ENCODE measurements around the gene FSIP2.

Gene FSIP2

DNA sequence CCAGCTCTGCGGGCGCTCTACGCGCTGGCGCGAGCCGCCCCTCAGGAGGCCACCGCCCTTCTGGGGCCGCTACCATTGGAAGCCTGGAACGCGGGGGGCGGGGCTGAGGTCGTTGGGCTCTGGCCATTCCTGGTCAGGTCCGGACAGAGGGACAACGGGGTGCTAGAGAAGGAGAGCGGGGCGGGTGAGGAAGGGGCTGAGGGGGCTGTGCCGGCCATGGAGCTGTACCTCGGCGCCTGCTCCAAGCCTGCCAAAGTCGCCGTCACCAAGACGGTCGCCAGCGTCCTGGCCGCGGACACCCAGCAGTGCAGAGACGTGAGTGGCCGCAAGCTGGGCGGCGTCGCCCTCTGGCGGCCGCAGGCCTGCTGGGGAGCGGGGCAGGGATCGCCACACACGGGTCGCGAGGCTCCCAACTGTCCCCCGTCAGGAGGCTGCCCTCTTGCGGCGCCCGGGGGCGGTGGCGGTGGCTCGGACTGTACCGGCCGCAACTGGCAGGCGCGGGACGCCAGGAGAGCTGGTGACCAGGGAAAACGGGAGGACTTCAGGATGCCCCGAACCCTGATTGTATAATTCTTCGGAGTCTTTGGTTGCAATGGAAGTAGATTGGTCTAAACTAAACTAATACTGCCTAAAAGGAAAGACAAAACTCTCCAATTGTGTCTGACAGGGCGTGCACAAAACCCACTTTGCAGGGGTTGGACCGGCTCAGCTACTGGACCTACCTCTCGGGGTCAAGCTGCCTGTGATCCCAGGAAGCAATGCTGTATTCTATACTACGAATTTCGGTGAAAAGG is at the start of gene FSIP2:
Gene FSIP2, plus strand, starts transcription at position 126 of the 794 bp plus-strand sequence. Its CDS starts 91 bp downstream, at position 217.
- Histone ChIP-seq H3K27ac (ENCODE audit: poor library complexity, severe bottlenecking) (no peak within 1 kb of the TSS), H3K4me1 (ENCODE audit: insufficient read depth, poor library complexity, severe bottlenecking) (no peaks in the 10 kb centered on the region), H3K9me3 (ENCODE audit: severe bottlenecking) (no peaks in the 10 kb centered on the region), H3K4me3 (ENCODE audit: severe bottlenecking) (peak within 1 kb of the TSS; percentile 35), H3K27me3 (ENCODE audit: insufficient read depth, poor library complexity, severe bottlenecking) (no peaks in the 10 kb centered on the region), H3K36me3 (ENCODE audit: low read depth) (no peaks in the 10 kb centered on the region)
- TF ChIP-seq, protein P1, sequence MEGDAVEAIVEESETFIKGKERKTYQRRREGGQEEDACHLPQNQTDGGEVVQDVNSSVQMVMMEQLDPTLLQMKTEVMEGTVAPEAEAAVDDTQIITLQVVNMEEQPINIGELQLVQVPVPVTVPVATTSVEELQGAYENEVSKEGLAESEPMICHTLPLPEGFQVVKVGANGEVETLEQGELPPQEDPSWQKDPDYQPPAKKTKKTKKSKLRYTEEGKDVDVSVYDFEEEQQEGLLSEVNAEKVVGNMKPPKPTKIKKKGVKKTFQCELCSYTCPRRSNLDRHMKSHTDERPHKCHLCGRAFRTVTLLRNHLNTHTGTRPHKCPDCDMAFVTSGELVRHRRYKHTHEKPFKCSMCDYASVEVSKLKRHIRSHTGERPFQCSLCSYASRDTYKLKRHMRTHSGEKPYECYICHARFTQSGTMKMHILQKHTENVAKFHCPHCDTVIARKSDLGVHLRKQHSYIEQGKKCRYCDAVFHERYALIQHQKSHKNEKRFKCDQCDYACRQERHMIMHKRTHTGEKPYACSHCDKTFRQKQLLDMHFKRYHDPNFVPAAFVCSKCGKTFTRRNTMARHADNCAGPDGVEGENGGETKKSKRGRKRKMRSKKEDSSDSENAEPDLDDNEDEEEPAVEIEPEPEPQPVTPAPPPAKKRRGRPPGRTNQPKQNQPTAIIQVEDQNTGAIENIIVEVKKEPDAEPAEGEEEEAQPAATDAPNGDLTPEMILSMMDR (IDR thresholded peaks at IDR 0.05; ENCODE audit: poor library complexity, severe bottlenecking) = peak; percentile 82
- ATAC-seq (ENCODE audit: low read depth) = peak; percentile 93
- peak; percentile 47 for DNase-seq (ENCODE audit: low spot score)

GRCh38 chr2:185689906-185690539 is 48.6 kb upstream of the FSIP2 start:
- H3K9me3 ChIP-seq (ENCODE audit: severe bottlenecking) = peaks cover 2% of the 10 kb centered on the region
- H3K36me3 ChIP-seq (ENCODE audit: low read depth) = no peaks in the 10 kb centered on the region
- ATAC-seq (ENCODE audit: low read depth) (peak; percentile 46; the same call in 1 of the 3 replicates), DNase-seq (ENCODE audit: low spot score) (no peak)
- H3K27me3 ChIP-seq (ENCODE audit: insufficient read depth, poor library complexity, severe bottlenecking) = no peaks in the 10 kb centered on the region
- TF ChIP-seq, protein P1 (IDR thresholded peaks at IDR 0.05; ENCODE audit: poor library complexity, severe bottlenecking) = no peak
- no peak overlapping the region for H3K4me3 ChIP-seq (ENCODE audit: severe bottlenecking)
- no peak overlapping the region for H3K27ac ChIP-seq (ENCODE audit: poor library complexity, severe bottlenecking)
- H3K4me1 ChIP-seq (ENCODE audit: insufficient read depth, poor library complexity, severe bottlenecking) = no peaks in the 10 kb centered on the region

GRCh38 chr2:185695711-185696235 is 42.8 kb upstream of the FSIP2 start:
- Histone ChIP-seq H3K27me3 (ENCODE audit: insufficient read depth, poor library complexity, severe bottlenecking) (no peaks in the 10 kb centered on the region), H3K4me3 (ENCODE audit: severe bottlenecking) (no peak overlapping the region), H3K9me3 (ENCODE audit: severe bottlenecking) (peaks cover 2% of the 10 kb centered on the region), H3K27ac (ENCODE audit: poor library complexity, severe bottlenecking) (no peak overlapping the region), H3K36me3 (ENCODE audit: low read depth) (no peaks in the 10 kb centered on the region), H3K4me1 (ENCODE audit: insufficient read depth, poor library complexity, severe bottlenecking) (no peaks in the 10 kb centered on the region)
- DNase-seq (ENCODE audit: low spot score) (no peak), ATAC-seq (ENCODE audit: low read depth) (no peak)
- TF ChIP-seq, protein P1 (IDR thresholded peaks at IDR 0.05; ENCODE audit: poor library complexity, severe bottlenecking) = no peak

- TF ChIP-seq, protein P1 (IDR thresholded peaks at IDR 0.05; ENCODE audit: poor library complexity, severe bottlenecking) = no peak
These were observed 37.7 kb upstream of the FSIP2 start for GRCh38 chr2:185700883-185701282.

More at GRCh38 chr2:185700883-185701282, 37.7 kb upstream of the FSIP2 start:
- Histone ChIP-seq H3K27ac (ENCODE audit: poor library complexity, severe bottlenecking) (no peak overlapping the region), H3K9me3 (ENCODE audit: severe bottlenecking) (no peaks in the 10 kb centered on the region), H3K36me3 (ENCODE audit: low read depth) (no peaks in the 10 kb centered on the region), H3K4me3 (ENCODE audit: severe bottlenecking) (no peak overlapping the region), H3K4me1 (ENCODE audit: insufficient read depth, poor library complexity, severe bottlenecking) (no peaks in the 10 kb centered on the region), H3K27me3 (ENCODE audit: insufficient read depth, poor library complexity, severe bottlenecking) (no peaks in the 10 kb centered on the region)
- ATAC-seq (ENCODE audit: low read depth) (no peak), DNase-seq (ENCODE audit: low spot score) (no peak)

All from RWPE2 (cell line).